WTC11 (cell line): ENCODE results near the gene CEP350. TPM values are rescaled to one million over a fixed set of nuclear protein-coding genes. Genes with fewer than 3 reads are reported as not detected.
"Not testable (repeated sequence)": the region's sequence is repeated elsewhere in the genome, so short reads cannot be mapped to it uniquely, and the experiment has no call there.

ENCODE experiments used
- ATAC-seq: fragments of 200-7000 bp; cut with Tn5 transposase; 2 replicates; pipeline ENCODE4 v1.10.0; 2021; ENCODE audit warnings: mild to moderate bottlenecking, moderate library complexity
- CTCF ChIA-PET: fragments of 300-600 bp; sonication (Branson Sonifier 250); formaldehyde crosslinking; loops from one replicate; lab custom pipeline; 2021; ENCODE audit warnings: antibody characterized with exemption; lab: Charles Lee
- POLR2A ChIA-PET: fragments of 350-600 bp; sonication (Branson Sonifier 250); formaldehyde crosslinking; loops from one replicate; lab custom pipeline; 2021; ENCODE audit warnings: antibody characterized with exemption; lab: Charles Lee
- DNase-seq: peaks from one replicate; pipeline ENCODE4 v3.0.0; 2021; ENCODE audit warnings: low spot score
- H3K27ac Mint-ChIP-seq: 2 replicates; pipeline ENCODE4 v1.8.0; 2021; ENCODE audit warnings: mixed read lengths
- H3K27me3 Mint-ChIP-seq: 2 replicates; pipeline ENCODE4 v1.8.0; 2021; ENCODE audit warnings: low read depth, mild to moderate bottlenecking, moderate library complexity, mixed read lengths
- H3K36me3 Mint-ChIP-seq: 2 replicates; pipeline ENCODE4 v1.8.0; 2021; ENCODE audit warnings: mixed read lengths
- H3K4me1 Mint-ChIP-seq: 2 replicates; pipeline ENCODE4 v1.8.0; 2022; ENCODE audit warnings: mixed read lengths
- H3K4me3 Mint-ChIP-seq: 2 replicates; pipeline ENCODE4 v1.8.0; 2021; ENCODE audit warnings: mild to moderate bottlenecking, moderate library complexity, mixed read lengths
- H3K9me3 Mint-ChIP-seq: 2 replicates; pipeline ENCODE4 v1.8.0; 2021; ENCODE audit warnings: mixed read lengths
- ATF1 ChIP-seq: sonication (generic); formaldehyde crosslinking; IDR thresholded peaks from 2 replicates; pipeline ENCODE4 v1.8.1; 2023; ENCODE audit warnings: mild to moderate bottlenecking, moderate library complexity, missing genetic modification reagents
- E2F5 ChIP-seq: sonication (generic); formaldehyde crosslinking; IDR thresholded peaks from 2 replicates; pipeline ENCODE4 v1.8.1; 2022; ENCODE audit warnings: mild to moderate bottlenecking, moderate library complexity, missing genetic modification reagents
- ELF4 ChIP-seq: sonication (generic); formaldehyde crosslinking; IDR thresholded peaks from 2 replicates; pipeline ENCODE4 v1.8.1; 2022; ENCODE audit warnings: low read depth, mild to moderate bottlenecking, moderate library complexity, missing genetic modification reagents
- ESRRA ChIP-seq: sonication (generic); formaldehyde crosslinking; IDR thresholded peaks from 2 replicates; pipeline ENCODE4 v1.8.1; 2022; ENCODE audit warnings: mild to moderate bottlenecking, missing genetic modification reagents, borderline replicate concordance
- GRHL2 ChIP-seq: fragments of 250-450 bp; sonication (Bioruptor Pico); IDR thresholded peaks from 2 replicates; pipeline ENCODE4 v1.8.0; 2022; ENCODE audit warnings: mild to moderate bottlenecking, moderate library complexity; ENCODE audit not compliant: insufficient replicate concordance, severe bottlenecking
- GTF2I ChIP-seq: fragments of 250-450 bp; sonication (Bioruptor Pico); conservative IDR thresholded peaks from 2 replicates; pipeline ENCODE4 v1.4.0; 2021; ENCODE audit warnings: mild to moderate bottlenecking
- HMGA2 ChIP-seq: fragments of 250-450 bp; sonication (Bioruptor Pico); IDR thresholded peaks from 2 replicates; pipeline ENCODE4 v1.4.0; 2021; ENCODE audit warnings: mild to moderate bottlenecking, moderate library complexity
- HMGXB4 ChIP-seq: sonication (generic); formaldehyde crosslinking; IDR thresholded peaks from 2 replicates; pipeline ENCODE4 v1.8.1; 2023; ENCODE audit warnings: mild to moderate bottlenecking, moderate library complexity, missing genetic modification reagents
- JUN ChIP-seq: sonication (generic); formaldehyde crosslinking; IDR thresholded peaks from 2 replicates; pipeline ENCODE4 v1.8.0; 2023; ENCODE audit warnings: mild to moderate bottlenecking, missing genetic modification reagents
- PRDM15 ChIP-seq: sonication (generic); formaldehyde crosslinking; IDR thresholded peaks from 2 replicates; pipeline ENCODE4 v1.8.0; 2022; ENCODE audit warnings: missing genetic modification reagents
- RORB ChIP-seq: fragments of 250-450 bp; sonication (Bioruptor Pico); IDR thresholded peaks from 2 replicates; pipeline ENCODE4 v1.9.0; 2021; ENCODE audit warnings: mild to moderate bottlenecking
- SOX15 ChIP-seq: fragments of 250-450 bp; sonication (Bioruptor Pico); IDR thresholded peaks from 2 replicates; pipeline ENCODE4 v1.9.0; 2021; ENCODE audit warnings: mild to moderate bottlenecking
- STAT6 ChIP-seq: sonication (generic); formaldehyde crosslinking; conservative IDR thresholded peaks from 2 replicates; pipeline ENCODE4 v1.8.1; 2023; ENCODE audit warnings: mild to moderate bottlenecking, low read depth, missing genetic modification reagents, moderate library complexity
- TEAD1 ChIP-seq: sonication (generic); formaldehyde crosslinking; IDR thresholded peaks from 2 replicates; pipeline ENCODE4 v1.8.0; 2022; ENCODE audit warnings: mild to moderate bottlenecking, missing genetic modification reagents
- USF2 ChIP-seq: sonication (generic); formaldehyde crosslinking; IDR thresholded peaks from 2 replicates; pipeline ENCODE4 v1.8.1; 2023; ENCODE audit warnings: mild to moderate bottlenecking, missing genetic modification reagents, moderate library complexity
- ZBTB43 ChIP-seq: sonication (generic); formaldehyde crosslinking; IDR thresholded peaks from 2 replicates; pipeline ENCODE4 v1.8.1; 2023; ENCODE audit warnings: mild to moderate bottlenecking, missing genetic modification reagents
- ZNF232 ChIP-seq: sonication (generic); formaldehyde crosslinking; IDR thresholded peaks from 2 replicates; pipeline ENCODE4 v1.8.0; 2022; ENCODE audit warnings: mild to moderate bottlenecking, missing genetic modification reagents
- ZNF281 ChIP-seq: sonication (generic); formaldehyde crosslinking; IDR thresholded peaks from 2 replicates; pipeline ENCODE4 v1.8.0; 2023; ENCODE audit warnings: mild to moderate bottlenecking, missing genetic modification reagents
- ZNF416 ChIP-seq: fragments of 250-450 bp; sonication (Bioruptor Pico); IDR thresholded peaks from 2 replicates; pipeline ENCODE4 v1.9.0; 2021; ENCODE audit warnings: mild to moderate bottlenecking, inconsistent platforms
- total RNA-seq: library from RNA; stranded (reverse); gene quantifications from 3 replicates; pipeline ENCODE4 v1.2.3, GENCODE V29; 2021

CEP350 gene
- total RNA-seq, 1 experiment from 2014 or later = 34.2 TPM

GRCh38 chr1:179958359-179958758 lies 3.7 kb downstream of the CEP350 start:
- ATAC-seq (no peak), DNase-seq (no peak)
- Mint-ChIP-seq H3K4me3 (no peak overlapping the region), H3K9me3 (no peaks in the 10 kb centered on the region), H3K27ac (no peak overlapping the region), H3K36me3 (peaks cover 3% of the 10 kb centered on the region; the same call in 1 of the 2 replicates), H3K27me3 (no peaks in the 10 kb centered on the region), H3K4me1 (peaks cover 26% of the 10 kb centered on the region)
- TF ChIP-seq ZNF281 (CRISPR knock-in tag) (no peak), ZBTB43 (CRISPR knock-in tag) (no peak), ELF4 (CRISPR knock-in tag) (no peak), ATF1 (CRISPR knock-in tag) (no peak)
- ChIA-PET CTCF (no interaction called here), POLR2A (no interaction called here)

GRCh38 chr1:179962168-179962567 lies 7.6 kb downstream of the CEP350 start:
- POLR2A ChIA-PET, H3K9me3 Mint-ChIP-seq, CTCF ChIA-PET, ATAC-seq, H3K36me3 Mint-ChIP-seq, H3K27ac Mint-ChIP-seq, H3K4me3 Mint-ChIP-seq, H3K27me3 Mint-ChIP-seq, DNase-seq: not testable (repeated sequence)
- H3K4me1 Mint-ChIP-seq = peaks cover 26% of the 10 kb centered on the region

GRCh38 chr1:179966551-179966950 lies 11.9 kb downstream of the CEP350 start:
- no peaks in the 10 kb centered on the region for H3K9me3 Mint-ChIP-seq
- no peak for DNase-seq
- ATAC-seq = no peak
- peaks cover 3% of the 10 kb centered on the region; the same call in 1 of the 2 replicates for H3K36me3 Mint-ChIP-seq
- no peak overlapping the region for H3K4me3 Mint-ChIP-seq
- H3K4me1 Mint-ChIP-seq = peaks cover 23% of the 10 kb centered on the region
- H3K27me3 Mint-ChIP-seq = no peaks in the 10 kb centered on the region
- POLR2A ChIA-PET = no interaction called here
- H3K27ac Mint-ChIP-seq = no peak overlapping the region
- CTCF ChIA-PET = interaction anchor here (1.7 kb wide), 1 partner anchor 202 kb away, joined by 3 read pairs; no protein-coding TSS in a partner anchor
- TF ChIP-seq HMGXB4 (no peak), ZNF232 (CRISPR knock-in tag) (no peak), ESRRA (CRISPR knock-in tag) (no peak), ZNF416 (CRISPR knock-in tag) (no peak), SOX15 (no peak), E2F5 (CRISPR knock-in tag) (no peak), STAT6 (CRISPR knock-in tag) (no peak), GTF2I (CRISPR knock-in tag) (no peak), HMGA2 (CRISPR knock-in tag) (no peak), RORB (CRISPR knock-in tag) (no peak), PRDM15 (CRISPR knock-in tag) (no peak), JUN (no peak), GRHL2 (CRISPR knock-in tag) (no peak), USF2 (CRISPR knock-in tag) (no peak), TEAD1 (CRISPR knock-in tag) (no peak)
